Putamen (tissue), 1 donor: ENCODE measurements around the gene TMEM87A.

Source experiments
- DNase-seq: peaks from one replicate; pipeline ENCODE4 v3.0.0-alpha.2; 2016; ENCODE audit warnings: low spot score

Gene TMEM87A

GRCh38 chr15:42203891-42204290, 69.3 kb downstream of the TMEM87A start:
- DNase-seq: no peak

GRCh38 chr15:42202653-42203052, 70.6 kb downstream of the TMEM87A start:
- DNase-seq: no peak

GRCh38 chr15:42201801-42202200, 71.4 kb downstream of the TMEM87A start:
- no peak for DNase-seq

- no peak for DNase-seq
Observed at GRCh38 chr15:42199126-42199525, 74.1 kb downstream of the TMEM87A start.

- no peak for DNase-seq
Observed at GRCh38 chr15:42198516-42198915, 74.7 kb downstream of the TMEM87A start.

- no peak for DNase-seq
Observed at GRCh38 chr15:42194513-42194912, 78.7 kb downstream of the TMEM87A start.

GRCh38 chr15:42193383-42193782, 79.8 kb downstream of the TMEM87A start:
- no peak for DNase-seq

GRCh38 chr15:42191610-42192346, 81.5 kb downstream of the TMEM87A start:
- no peak for DNase-seq

- DNase-seq: no peak
Observed at GRCh38 chr15:42190370-42190769, 82.9 kb downstream of the TMEM87A start.

- no peak for DNase-seq
Observed at GRCh38 chr15:42185801-42186200, 87.4 kb downstream of the TMEM87A start.

- DNase-seq: no peak
Observed at GRCh38 chr15:42184736-42185135, 88.5 kb downstream of the TMEM87A start.

- DNase-seq: no peak
Observed at GRCh38 chr15:42184296-42184695, 88.9 kb downstream of the TMEM87A start.

GRCh38 chr15:42182961-42183360, 90.3 kb downstream of the TMEM87A start:
- no peak for DNase-seq

GRCh38 chr15:42182328-42182886, 90.8 kb downstream of the TMEM87A start:
- no peak for DNase-seq

GRCh38 chr15:42178056-42178455, 95.2 kb downstream of the TMEM87A start:
- DNase-seq: no peak

GRCh38 chr15:42175671-42176070, 97.6 kb downstream of the TMEM87A start:
- no peak for DNase-seq

GRCh38 chr15:42172475-42172874, 100.8 kb downstream of the TMEM87A start:
- DNase-seq: no peak

GRCh38 chr15:42171795-42172194, 101.4 kb downstream of the TMEM87A start:
- DNase-seq: no peak

GRCh38 chr15:42171122-42171521, 102.1 kb downstream of the TMEM87A start:
- DNase-seq: no peak

GRCh38 chr15:42166225-42166940, 106.8 kb downstream of the TMEM87A start:
- no peak for DNase-seq

- no peak for DNase-seq
Observed at GRCh38 chr15:42165106-42165505, 108.1 kb downstream of the TMEM87A start.

- DNase-seq: peak; percentile 25
Observed at GRCh38 chr15:42163947-42164550, 109.2 kb downstream of the TMEM87A start.

- no peak for DNase-seq
Observed at GRCh38 chr15:42163291-42163690, 109.9 kb downstream of the TMEM87A start.
